Keratinocyte (primary cell): ENCODE data around the gene PLEKHJ1.

Experiments
- EZH2 ChIP-seq: IDR thresholded peaks from one replicate; pipeline ENCODE4 v1.6.1; 2012; ENCODE audit warnings: inconsistent platforms, mild to moderate bottlenecking, low read length, moderate library complexity
- TF ChIP-seq, protein P1 (sequence below), 3 experiments: IDR thresholded peaks in 1 of 3; conservative IDR thresholded peaks in 1 of 3; optimal IDR thresholded peaks in 1 of 3; 2 replicates in 2 of 3; 3 replicates in 1 of 3; pipeline versions ENCODE3 to v1.5.1; 2011; ENCODE audit warnings: low read length in 3 of 3, mild to moderate bottlenecking in 3 of 3, moderate library complexity in 2 of 3, control low read depth in 1 of 3, inconsistent platforms in 1 of 3; ENCODE audit not compliant: insufficient read depth in 2 of 3; ENCODE audit errors: extremely low read depth in 1 of 3

DNA sequence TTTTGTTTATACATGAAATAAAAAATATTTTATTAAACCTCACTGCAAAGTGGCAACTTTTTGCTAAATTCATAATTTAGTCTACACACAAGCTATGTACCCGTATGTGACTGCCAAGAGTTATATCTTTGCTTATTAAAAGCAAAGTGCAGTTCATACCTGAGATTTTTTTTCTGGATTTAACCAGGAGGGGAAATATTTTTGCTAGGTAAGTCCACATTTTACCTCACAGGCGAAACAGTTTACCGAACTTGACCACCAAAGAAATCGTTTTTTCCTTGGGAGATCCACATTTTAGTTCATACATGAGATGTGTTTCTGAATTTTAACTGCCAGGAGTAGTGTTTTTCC lies 32.3 kb upstream of the PLEKHJ1 start:
- TF ChIP-seq, protein P1, sequence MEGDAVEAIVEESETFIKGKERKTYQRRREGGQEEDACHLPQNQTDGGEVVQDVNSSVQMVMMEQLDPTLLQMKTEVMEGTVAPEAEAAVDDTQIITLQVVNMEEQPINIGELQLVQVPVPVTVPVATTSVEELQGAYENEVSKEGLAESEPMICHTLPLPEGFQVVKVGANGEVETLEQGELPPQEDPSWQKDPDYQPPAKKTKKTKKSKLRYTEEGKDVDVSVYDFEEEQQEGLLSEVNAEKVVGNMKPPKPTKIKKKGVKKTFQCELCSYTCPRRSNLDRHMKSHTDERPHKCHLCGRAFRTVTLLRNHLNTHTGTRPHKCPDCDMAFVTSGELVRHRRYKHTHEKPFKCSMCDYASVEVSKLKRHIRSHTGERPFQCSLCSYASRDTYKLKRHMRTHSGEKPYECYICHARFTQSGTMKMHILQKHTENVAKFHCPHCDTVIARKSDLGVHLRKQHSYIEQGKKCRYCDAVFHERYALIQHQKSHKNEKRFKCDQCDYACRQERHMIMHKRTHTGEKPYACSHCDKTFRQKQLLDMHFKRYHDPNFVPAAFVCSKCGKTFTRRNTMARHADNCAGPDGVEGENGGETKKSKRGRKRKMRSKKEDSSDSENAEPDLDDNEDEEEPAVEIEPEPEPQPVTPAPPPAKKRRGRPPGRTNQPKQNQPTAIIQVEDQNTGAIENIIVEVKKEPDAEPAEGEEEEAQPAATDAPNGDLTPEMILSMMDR (optimal IDR thresholded peaks at IDR 0.05 in 1 of 3, IDR thresholded peaks at IDR 0.05 in 1 of 3, conservative IDR thresholded peaks at IDR 0.05 in 1 of 3; ENCODE audit: extremely low read depth in 1 of 3, insufficient read depth in 2 of 3, low read length in 3 of 3): no peak
- TF ChIP-seq EZH2: no peak
